Left colon (tissue), 2 donors: ENCODE results near the gene PHACTR4. TPM values are rescaled to one million over a fixed set of nuclear protein-coding genes. Genes with fewer than 3 reads are reported as not detected.
"Not testable (repeated sequence)": the region's sequence is repeated elsewhere in the genome, so short reads cannot be mapped to it uniquely, and the experiment has no call there.

ENCODE experiments used
- ATAC-seq: fragments of 200-7000 bp; cut with Tn5 transposase; one replicate; pipeline ENCODE4 v1.9.1; 2020; ENCODE audit warnings: mild to moderate bottlenecking, moderate library complexity
- DNase-seq, 2 donors: peaks; one replicate each; pipeline ENCODE4 v3.0.0-alpha.2; 2020
- intact Hi-C, 2 donors: fragments of 100-400 bp; cut with DNase I in 1 of 2; cut with micrococcal nuclease in 1 of 2; formaldehyde crosslinking; loops; one replicate each; pipeline versions ENCODE4 v1.11.2 to v1.14.0; 2022; cut with DNase I, micrococcal nuclease
- long read RNA-seq: library from polyadenylated mRNA; unstranded; transcript quantifications from one replicate; pipeline ENCODE4 v2.0.0, GENCODE V29; 2021
- total RNA-seq, 2 donors: library from RNA; stranded (reverse); fragmentation: NEBNext Ultra II Directional; extraction: Animal tissue kit (Norgen Biotek cat#: 25700); gene quantifications; one replicate each; pipeline ENCODE4 v1.2.1, GENCODE V29; 2021
- donor health status: DM: no; HTN: no; CAD: no.
- donor health status: DM: yes; HTN: yes; CAD: no.

The PHACTR4 gene
- 10 to 100 TPM; 46.7 to 61.8 TPM for total RNA-seq
- long read RNA-seq, partial matches to known transcripts: 8 of 18 reads
- long read RNA-seq, other reads (novel, unspliced or antisense): 9 of 18 reads

- ATAC-seq: peak; percentile 82
- DNase-seq: peak; percentile 95 to 96
- intact Hi-C loops: no loop called here
Observed at GRCh38 chr1:28369371-28370238, at the start of gene PHACTR4. Gene PHACTR4 (plus strand): TSS chr1:28369740. CDS start chr1:28407448, 37,708 bp downstream.

GRCh38 chr1:28322194-28322593 is 47.3 kb upstream of the PHACTR4 start:
- ATAC-seq (peak; percentile 85), DNase-seq (peak; percentile 63 to 85)
- intact Hi-C loops: no loop called here

GRCh38 chr1:28323720-28324119 is 45.8 kb upstream of the PHACTR4 start:
- no peak for DNase-seq
- intact Hi-C loops: no loop called here
- peak; percentile 55 for ATAC-seq

- DNase-seq: no peak
- intact Hi-C loops: loop anchor here in 1 of 2 donors (5.0 kb wide), 1 partner anchor 69 kb away; the partner anchor contains the start of gene SESN2
- no peak for ATAC-seq
Observed at GRCh38 chr1:28326515-28326914, 43.0 kb upstream of the PHACTR4 start.

- intact Hi-C loops: loop anchor here in 1 of 2 donors (5.0 kb wide), 1 partner anchor 70 kb away; the partner anchor contains the start of gene SESN2
- ATAC-seq (no peak), DNase-seq (no peak)
Observed at GRCh38 chr1:28326984-28327383, 42.6 kb upstream of the PHACTR4 start.

GRCh38 chr1:28327431-28327830 is 42.1 kb upstream of the PHACTR4 start:
- peak; percentile 42 for ATAC-seq
- peak; percentile 73 to 83 for DNase-seq
- intact Hi-C loops: loop anchor here in 1 of 2 donors (5.0 kb wide), 1 partner anchor 70 kb away; the partner anchor contains the start of gene SESN2

GRCh38 chr1:28328228-28328648 is 41.3 kb upstream of the PHACTR4 start:
- intact Hi-C loops: loop anchor here in 1 of 2 donors (5.0 kb wide), 1 partner anchor 71 kb away; the partner anchor contains the start of gene SESN2
- no peak for ATAC-seq

GRCh38 chr1:28329395-28330153 is 40.0 kb upstream of the PHACTR4 start:
- intact Hi-C loops: loop anchor here in 1 of 2 donors (5.0 kb wide), 1 partner anchor 72 kb away; the partner anchor contains the start of gene SESN2
- DNase-seq (peak in 1 of 2 donors; percentile 56), ATAC-seq (peak; percentile 39)

More at GRCh38 chr1:28328228-28328648, 41.3 kb upstream of the PHACTR4 start:
- DNase-seq: peak in 1 of 2 donors; percentile 26

GRCh38 chr1:28338897-28339296 is 30.6 kb upstream of the PHACTR4 start:
- intact Hi-C loops: no loop called here
- DNase-seq: no peak
- no peak for ATAC-seq

GRCh38 chr1:28339551-28339950 is 30.0 kb upstream of the PHACTR4 start:
- intact Hi-C loops: no loop called here
- DNase-seq (no peak), ATAC-seq (no peak)

- intact Hi-C loops: no loop called here
- ATAC-seq (no peak), DNase-seq (no peak)
Observed at GRCh38 chr1:28340221-28340974, 29.1 kb upstream of the PHACTR4 start.

- DNase-seq (no peak), ATAC-seq (no peak)
- intact Hi-C loops: no loop called here
Observed at GRCh38 chr1:28341591-28341990, 27.9 kb upstream of the PHACTR4 start.

- ATAC-seq (no peak), DNase-seq (no peak)
- intact Hi-C loops: no loop called here
Observed at GRCh38 chr1:28343405-28343804, 26.1 kb upstream of the PHACTR4 start.

- DNase-seq, intact Hi-C loops, ATAC-seq: not testable (repeated sequence)
Observed at GRCh38 chr1:28353248-28353810, 16.2 kb upstream of the PHACTR4 start.

GRCh38 chr1:28354121-28354520 is 15.4 kb upstream of the PHACTR4 start:
- ATAC-seq: no peak
- intact Hi-C loops: no loop called here
- DNase-seq: no peak

GRCh38 chr1:28358716-28359115 is 10.8 kb upstream of the PHACTR4 start:
- ATAC-seq (no peak), DNase-seq (no peak)
- intact Hi-C loops: no loop called here

GRCh38 chr1:28359592-28360239 is 9.8 kb upstream of the PHACTR4 start:
- intact Hi-C loops: no loop called here
- peak; percentile 74 for ATAC-seq
- peak; percentile 56 to 89 for DNase-seq

- ATAC-seq: no peak
- intact Hi-C loops: no loop called here
- no peak for DNase-seq
Observed at GRCh38 chr1:28364888-28365287, 4.7 kb upstream of the PHACTR4 start.
